Esophagus muscularis mucosa (tissue), 4 donors: ENCODE data around the gene INPP5F.

Experiments
- EP300 ChIP-seq: sonication (generic); formaldehyde crosslinking; IDR thresholded peaks from one replicate; pipeline ENCODE4 v1.6.1; 2017; ENCODE audit warnings: antibody characterized with exemption
- POLR2A ChIP-seq: fragments of 450-650 bp; IDR thresholded peaks from one replicate; pipeline ENCODE4 v1.6.1; 2017; ENCODE audit warnings: antibody characterized with exemption, moderate library complexity, mild to moderate bottlenecking, low read depth
- POLR2AphosphoS5 ChIP-seq, 2 donors: sonication (generic); formaldehyde crosslinking; IDR thresholded peaks; one replicate each; pipeline ENCODE4 v1.6.1; 2017; ENCODE audit warnings: antibody characterized with exemption in 2 of 2
- TF ChIP-seq, protein P1 (sequence below), 3 experiments: fragments of 200-600 bp in 2 of 3; fragments of 450-650 bp in 1 of 3; sonication (generic) in 2 of 3; IDR thresholded peaks; one replicate each; pipeline ENCODE4 v1.5.1; 2017 to 2019; ENCODE audit warnings: antibody characterized with exemption in 3 of 3, mild to moderate bottlenecking in 2 of 3, moderate library complexity in 1 of 3

DNA sequence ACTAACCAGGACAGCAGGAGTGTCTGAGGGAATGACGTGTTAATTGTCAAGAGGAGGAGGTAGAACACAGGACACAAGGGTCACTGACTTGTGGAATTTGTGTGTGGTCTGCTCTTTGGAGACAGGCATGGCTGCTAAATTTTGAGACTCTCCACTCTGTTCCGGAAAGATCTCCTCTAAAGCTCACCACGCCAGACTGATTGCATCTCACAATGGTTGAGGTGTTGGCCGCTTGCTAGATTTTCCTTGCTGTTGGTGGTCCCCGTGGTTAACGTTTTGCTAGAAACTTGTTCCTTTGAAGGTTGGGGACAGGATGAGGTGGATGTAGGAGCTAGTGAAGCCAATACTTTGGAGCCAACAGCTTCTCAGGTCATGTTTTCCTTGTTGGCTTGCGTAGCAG lies 89.8 kb downstream of the INPP5F start:
- TF ChIP-seq POLR2A (no peak), EP300 (no peak), POLR2AphosphoS5 (IDR thresholded peaks at IDR 0.05) (no peak)
- TF ChIP-seq, protein P1, sequence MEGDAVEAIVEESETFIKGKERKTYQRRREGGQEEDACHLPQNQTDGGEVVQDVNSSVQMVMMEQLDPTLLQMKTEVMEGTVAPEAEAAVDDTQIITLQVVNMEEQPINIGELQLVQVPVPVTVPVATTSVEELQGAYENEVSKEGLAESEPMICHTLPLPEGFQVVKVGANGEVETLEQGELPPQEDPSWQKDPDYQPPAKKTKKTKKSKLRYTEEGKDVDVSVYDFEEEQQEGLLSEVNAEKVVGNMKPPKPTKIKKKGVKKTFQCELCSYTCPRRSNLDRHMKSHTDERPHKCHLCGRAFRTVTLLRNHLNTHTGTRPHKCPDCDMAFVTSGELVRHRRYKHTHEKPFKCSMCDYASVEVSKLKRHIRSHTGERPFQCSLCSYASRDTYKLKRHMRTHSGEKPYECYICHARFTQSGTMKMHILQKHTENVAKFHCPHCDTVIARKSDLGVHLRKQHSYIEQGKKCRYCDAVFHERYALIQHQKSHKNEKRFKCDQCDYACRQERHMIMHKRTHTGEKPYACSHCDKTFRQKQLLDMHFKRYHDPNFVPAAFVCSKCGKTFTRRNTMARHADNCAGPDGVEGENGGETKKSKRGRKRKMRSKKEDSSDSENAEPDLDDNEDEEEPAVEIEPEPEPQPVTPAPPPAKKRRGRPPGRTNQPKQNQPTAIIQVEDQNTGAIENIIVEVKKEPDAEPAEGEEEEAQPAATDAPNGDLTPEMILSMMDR (IDR thresholded peaks at IDR 0.05): no peak
